Measurements from ENCODE around the gene KAZALD1.

KAZALD1 gene

GRCh38 chr10:101018600-101019439 lies 43.0 kb upstream of the KAZALD1 start:
- Histone ChIP-seq H3K9me3 (ENCODE audit: low read depth, low read length) (no peaks in the 10 kb centered on the region), H3K9ac (ENCODE audit: insufficient read length) (no peak overlapping the region), H3K27ac (no peak overlapping the region), H3K36me3 (ENCODE audit: insufficient read depth, low read length) (no peaks in the 10 kb centered on the region), H3K4me3 (no peak overlapping the region)
- TF ChIP-seq EZH2 (IDR thresholded peaks at IDR 0.05) (no peak), POLR2AphosphoS5 (IDR thresholded peaks at IDR 0.05; ENCODE audit: borderline replicate concordance, low read depth, low read length) (no peak), FOXP2 (optimal IDR thresholded peaks at IDR 0.05; ENCODE audit: control extremely low read depth, extremely low read length, insufficient read depth) (no peak)
- no peak for DNase-seq (ENCODE audit: low read depth, low spot score)

- Histone ChIP-seq H3K36me3 (ENCODE audit: insufficient read depth, low read length) (no peaks in the 10 kb centered on the region), H3K9me3 (ENCODE audit: low read depth, low read length) (no peaks in the 10 kb centered on the region), H3K4me3 (no peak overlapping the region), H3K27ac (no peak overlapping the region), H3K9ac (ENCODE audit: insufficient read length) (no peak overlapping the region)
- DNase-seq (ENCODE audit: low read depth, low spot score): no peak
- TF ChIP-seq FOXP2 (optimal IDR thresholded peaks at IDR 0.05; ENCODE audit: control extremely low read depth, extremely low read length, insufficient read depth): no peak
- no peak for TF ChIP-seq POLR2AphosphoS5 (IDR thresholded peaks at IDR 0.05; ENCODE audit: borderline replicate concordance, low read depth, low read length)
- no peak for TF ChIP-seq EZH2 (IDR thresholded peaks at IDR 0.05)
Observed at GRCh38 chr10:101019440-101019703, 42.4 kb upstream of the KAZALD1 start.

- Histone ChIP-seq H3K9ac (ENCODE audit: insufficient read length) (no peak overlapping the region), H3K27ac (no peak overlapping the region)
Observed at GRCh38 chr10:101020427-101021075, 41.2 kb upstream of the KAZALD1 start.

GRCh38 chr10:101021239-101021638 lies 40.5 kb upstream of the KAZALD1 start:
- Histone ChIP-seq H3K36me3 (ENCODE audit: insufficient read depth, low read length) (no peaks in the 10 kb centered on the region), H3K27ac (no peak overlapping the region), H3K4me3 (no peak overlapping the region), H3K9ac (ENCODE audit: insufficient read length) (no peak overlapping the region), H3K9me3 (ENCODE audit: low read depth, low read length) (no peaks in the 10 kb centered on the region)
- TF ChIP-seq POLR2AphosphoS5 (IDR thresholded peaks at IDR 0.05; ENCODE audit: borderline replicate concordance, low read depth, low read length) (no peak), EZH2 (IDR thresholded peaks at IDR 0.05) (no peak), FOXP2 (optimal IDR thresholded peaks at IDR 0.05; ENCODE audit: control extremely low read depth, extremely low read length, insufficient read depth) (no peak)
- no peak for DNase-seq (ENCODE audit: low read depth, low spot score)

More at GRCh38 chr10:101020427-101021075, 41.2 kb upstream of the KAZALD1 start:
- H3K9me3 ChIP-seq (ENCODE audit: low read depth, low read length): no peaks in the 10 kb centered on the region
- H3K4me3 ChIP-seq: no peak overlapping the region
- TF ChIP-seq EZH2 (IDR thresholded peaks at IDR 0.05) (no peak), FOXP2 (optimal IDR thresholded peaks at IDR 0.05; ENCODE audit: control extremely low read depth, extremely low read length, insufficient read depth) (no peak), POLR2AphosphoS5 (IDR thresholded peaks at IDR 0.05; ENCODE audit: borderline replicate concordance, low read depth, low read length) (no peak)
- H3K36me3 ChIP-seq (ENCODE audit: insufficient read depth, low read length): no peaks in the 10 kb centered on the region
- DNase-seq (ENCODE audit: low read depth, low spot score): no peak

- TF ChIP-seq POLR2AphosphoS5 (IDR thresholded peaks at IDR 0.05; ENCODE audit: borderline replicate concordance, low read depth, low read length) (no peak), FOXP2 (optimal IDR thresholded peaks at IDR 0.05; ENCODE audit: control extremely low read depth, extremely low read length, insufficient read depth) (no peak), EZH2 (IDR thresholded peaks at IDR 0.05) (no peak)
- H3K9me3 ChIP-seq (ENCODE audit: low read depth, low read length): no peaks in the 10 kb centered on the region
Observed at GRCh38 chr10:101021692-101022251, 40.0 kb upstream of the KAZALD1 start.

GRCh38 chr10:101022967-101023705 lies 38.7 kb upstream of the KAZALD1 start:
- Histone ChIP-seq H3K36me3 (ENCODE audit: insufficient read depth, low read length) (no peaks in the 10 kb centered on the region), H3K27ac (no peak overlapping the region), H3K9ac (ENCODE audit: insufficient read length) (no peak overlapping the region), H3K9me3 (ENCODE audit: low read depth, low read length) (no peaks in the 10 kb centered on the region), H3K4me3 (no peak overlapping the region)
- TF ChIP-seq POLR2AphosphoS5 (IDR thresholded peaks at IDR 0.05; ENCODE audit: borderline replicate concordance, low read depth, low read length) (no peak), FOXP2 (optimal IDR thresholded peaks at IDR 0.05; ENCODE audit: control extremely low read depth, extremely low read length, insufficient read depth) (no peak), EZH2 (IDR thresholded peaks at IDR 0.05) (no peak)
- DNase-seq (ENCODE audit: low read depth, low spot score): no peak

More at GRCh38 chr10:101021692-101022251, 40.0 kb upstream of the KAZALD1 start:
- Histone ChIP-seq H3K9ac (ENCODE audit: insufficient read length) (no peak overlapping the region), H3K4me3 (no peak overlapping the region), H3K27ac (no peak overlapping the region), H3K36me3 (ENCODE audit: insufficient read depth, low read length) (no peaks in the 10 kb centered on the region)
- DNase-seq (ENCODE audit: low read depth, low spot score): no peak

GRCh38 chr10:101027106-101027720 lies 34.6 kb upstream of the KAZALD1 start:
- TF ChIP-seq EZH2 (IDR thresholded peaks at IDR 0.05): no peak
- Histone ChIP-seq H3K27ac (no peak overlapping the region), H3K9me3 (ENCODE audit: low read depth, low read length) (no peaks in the 10 kb centered on the region), H3K4me3 (no peak overlapping the region), H3K36me3 (ENCODE audit: insufficient read depth, low read length) (no peaks in the 10 kb centered on the region), H3K9ac (ENCODE audit: insufficient read length) (no peak overlapping the region)
- DNase-seq (ENCODE audit: low read depth, low spot score): no peak
